Activated CD4-positive, alpha-beta T cell treated with anti-CD3 and anti-CD28 coated beads, Interleukin-2, Interleukin-4, amounts not matched to agents 100 ng/mL and 50 ng/mL, durations not matched to agents 16 hours and 8 hours (primary cell): ENCODE measurements around the gene ELMO1.
A peak's percentile ranks its signal among the peaks of the same experiment; 100 is the strongest.

Source experiments
- DNase-seq: peaks from one replicate; pipeline ENCODE4 v3.0.0-alpha.2; 2020; ENCODE audit warnings: low spot score

The ELMO1 gene, protein sequence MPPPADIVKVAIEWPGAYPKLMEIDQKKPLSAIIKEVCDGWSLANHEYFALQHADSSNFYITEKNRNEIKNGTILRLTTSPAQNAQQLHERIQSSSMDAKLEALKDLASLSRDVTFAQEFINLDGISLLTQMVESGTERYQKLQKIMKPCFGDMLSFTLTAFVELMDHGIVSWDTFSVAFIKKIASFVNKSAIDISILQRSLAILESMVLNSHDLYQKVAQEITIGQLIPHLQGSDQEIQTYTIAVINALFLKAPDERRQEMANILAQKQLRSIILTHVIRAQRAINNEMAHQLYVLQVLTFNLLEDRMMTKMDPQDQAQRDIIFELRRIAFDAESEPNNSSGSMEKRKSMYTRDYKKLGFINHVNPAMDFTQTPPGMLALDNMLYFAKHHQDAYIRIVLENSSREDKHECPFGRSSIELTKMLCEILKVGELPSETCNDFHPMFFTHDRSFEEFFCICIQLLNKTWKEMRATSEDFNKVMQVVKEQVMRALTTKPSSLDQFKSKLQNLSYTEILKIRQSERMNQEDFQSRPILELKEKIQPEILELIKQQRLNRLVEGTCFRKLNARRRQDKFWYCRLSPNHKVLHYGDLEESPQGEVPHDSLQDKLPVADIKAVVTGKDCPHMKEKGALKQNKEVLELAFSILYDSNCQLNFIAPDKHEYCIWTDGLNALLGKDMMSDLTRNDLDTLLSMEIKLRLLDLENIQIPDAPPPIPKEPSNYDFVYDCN

DNA sequence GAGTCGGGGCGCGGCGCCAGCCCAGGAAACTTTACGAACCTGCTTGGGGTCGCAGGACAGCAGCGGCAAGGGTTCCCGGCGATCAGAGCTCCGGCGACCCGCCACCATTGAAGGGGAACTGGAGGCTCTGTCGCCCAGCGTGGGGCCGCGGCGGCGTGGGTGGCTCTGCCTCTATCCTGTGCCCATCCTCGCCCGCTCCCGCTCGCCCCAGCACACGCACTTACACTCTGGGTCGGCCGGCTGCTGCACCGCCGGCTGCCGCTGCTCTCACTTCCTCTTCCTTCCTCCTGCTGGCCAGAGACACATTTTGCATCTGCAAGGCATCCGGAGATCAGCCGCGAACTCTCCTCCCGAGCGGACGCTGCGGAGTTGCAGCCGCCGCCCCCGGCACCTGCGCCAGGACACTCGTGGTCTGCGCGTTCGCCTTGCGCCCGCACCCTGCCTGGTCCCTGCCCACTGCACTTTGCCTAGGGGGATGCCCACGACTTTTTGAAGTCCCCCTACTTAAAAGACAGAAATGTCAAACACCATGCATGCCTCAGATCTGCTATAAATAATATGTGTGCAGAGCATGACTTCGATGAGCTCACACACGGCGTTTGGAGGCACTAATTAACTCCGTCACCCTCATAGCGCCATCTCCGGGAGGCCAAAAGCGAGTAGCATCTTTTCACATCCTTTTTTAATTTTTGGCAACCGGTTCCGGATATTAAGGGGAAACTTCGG, at the start of gene ELMO1:
ELMO1 (minus strand) TSS at position 229 of the 726 bp plus-strand sequence. CDS start 106,174 bp downstream, outside the sequence.
- peak; percentile 86 for DNase-seq

DNA sequence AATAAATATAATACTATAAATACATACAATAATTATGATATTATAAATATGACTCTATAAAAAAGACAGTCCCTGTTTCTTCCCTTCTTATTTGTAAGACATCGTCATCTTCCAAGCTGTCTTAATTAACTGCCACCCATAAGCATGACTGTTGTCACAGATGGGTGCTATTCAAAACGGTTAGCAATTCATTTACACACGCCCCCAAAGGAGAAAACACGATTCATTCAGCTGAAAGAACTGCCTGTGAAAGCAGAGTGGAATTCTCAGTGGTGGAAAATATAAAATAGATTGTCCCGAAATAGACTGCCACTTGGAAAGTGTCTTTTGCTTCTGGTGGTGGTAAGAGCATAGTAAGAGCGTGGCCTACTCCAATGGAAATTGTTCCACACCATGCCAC, 48.9 kb upstream of the ELMO1 start:
- DNase-seq = no peak

DNA sequence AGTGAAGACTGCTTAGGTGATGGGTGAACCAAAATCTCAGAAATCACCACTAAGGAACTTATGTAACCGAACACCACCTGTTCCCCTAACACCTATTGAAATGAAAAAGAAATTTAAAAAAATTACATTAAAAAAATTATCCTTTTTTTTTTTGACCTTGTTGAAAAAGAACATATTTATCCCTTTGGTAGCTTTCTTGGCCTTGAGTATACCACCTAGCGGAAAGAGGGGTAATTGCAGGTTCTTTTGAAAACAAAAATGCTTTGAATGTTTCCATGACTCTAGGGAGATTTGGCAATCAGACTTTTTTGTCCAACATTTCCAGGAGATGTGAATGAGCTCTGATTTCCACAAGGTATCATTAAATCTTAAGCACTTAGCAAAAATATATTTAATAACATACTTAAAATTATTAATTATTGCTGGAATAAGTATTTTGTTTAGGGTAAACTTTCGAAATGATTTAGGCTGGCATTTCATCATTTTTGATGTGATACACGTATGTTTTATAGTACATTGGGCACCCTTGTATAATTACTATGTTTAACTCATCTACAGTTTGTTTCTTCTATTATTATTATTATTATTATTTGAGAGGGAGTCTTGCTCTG, 47.0 kb upstream of the ELMO1 start:
- peak; percentile 47 for DNase-seq

DNA sequence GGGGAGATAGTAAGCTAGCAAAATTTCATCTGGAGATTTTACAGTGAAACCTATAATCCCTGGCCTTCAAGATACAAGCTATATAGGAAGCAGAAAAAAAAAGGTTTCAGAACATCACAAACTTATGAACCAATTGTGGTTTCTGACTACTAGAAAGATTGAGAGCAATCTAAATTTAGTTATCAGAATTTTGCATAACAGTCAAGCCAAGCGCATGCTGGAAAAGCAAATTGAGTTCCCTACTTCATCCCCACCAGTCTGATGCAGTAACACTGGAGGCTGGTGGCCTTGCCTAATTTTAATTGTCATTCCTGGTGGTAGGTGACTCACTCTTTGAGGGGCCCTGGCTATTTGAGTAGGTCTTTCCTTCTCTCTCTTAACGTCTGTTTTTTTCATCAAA, 46.3 kb upstream of the ELMO1 start:
- no peak for DNase-seq

DNA sequence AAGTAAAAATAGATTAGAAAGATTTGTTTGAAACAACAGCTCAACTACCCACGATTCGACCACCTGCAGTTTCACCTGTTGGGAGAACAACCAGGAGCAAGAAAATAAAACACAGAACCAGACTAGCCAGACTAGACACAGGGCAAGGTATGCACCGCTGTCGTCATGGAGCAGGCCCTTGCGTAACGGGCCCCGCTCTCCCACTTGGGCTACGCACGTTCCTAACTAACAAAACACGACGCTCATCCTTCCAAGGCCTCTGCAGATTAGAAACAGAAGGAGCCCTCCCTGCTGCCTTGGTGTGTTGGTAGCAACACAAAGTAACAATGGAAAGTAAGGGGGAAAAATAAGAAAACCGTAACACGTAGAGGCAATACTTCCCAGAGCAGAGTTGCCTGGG, 45.1 kb upstream of the ELMO1 start:
- DNase-seq = no peak

DNA sequence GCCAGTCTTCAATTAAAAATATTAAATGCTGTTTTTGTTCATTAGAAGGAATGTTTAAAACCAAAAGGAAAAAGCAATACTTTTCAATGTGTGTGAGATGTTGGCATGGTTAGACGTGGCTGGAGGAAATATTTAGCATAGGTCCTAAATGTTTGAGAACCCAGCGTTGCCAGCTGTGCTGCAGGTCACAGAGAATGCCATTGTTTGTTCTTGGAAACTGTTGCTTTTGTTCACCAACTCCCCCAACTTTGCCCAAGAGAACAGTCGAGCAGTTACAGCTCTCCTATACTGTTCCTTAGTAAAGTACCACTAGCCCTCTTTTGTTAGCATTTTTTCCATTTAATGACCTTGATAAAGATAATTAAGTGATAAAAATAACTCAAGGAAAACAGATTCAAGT, 44.5 kb upstream of the ELMO1 start:
- DNase-seq = no peak

DNA sequence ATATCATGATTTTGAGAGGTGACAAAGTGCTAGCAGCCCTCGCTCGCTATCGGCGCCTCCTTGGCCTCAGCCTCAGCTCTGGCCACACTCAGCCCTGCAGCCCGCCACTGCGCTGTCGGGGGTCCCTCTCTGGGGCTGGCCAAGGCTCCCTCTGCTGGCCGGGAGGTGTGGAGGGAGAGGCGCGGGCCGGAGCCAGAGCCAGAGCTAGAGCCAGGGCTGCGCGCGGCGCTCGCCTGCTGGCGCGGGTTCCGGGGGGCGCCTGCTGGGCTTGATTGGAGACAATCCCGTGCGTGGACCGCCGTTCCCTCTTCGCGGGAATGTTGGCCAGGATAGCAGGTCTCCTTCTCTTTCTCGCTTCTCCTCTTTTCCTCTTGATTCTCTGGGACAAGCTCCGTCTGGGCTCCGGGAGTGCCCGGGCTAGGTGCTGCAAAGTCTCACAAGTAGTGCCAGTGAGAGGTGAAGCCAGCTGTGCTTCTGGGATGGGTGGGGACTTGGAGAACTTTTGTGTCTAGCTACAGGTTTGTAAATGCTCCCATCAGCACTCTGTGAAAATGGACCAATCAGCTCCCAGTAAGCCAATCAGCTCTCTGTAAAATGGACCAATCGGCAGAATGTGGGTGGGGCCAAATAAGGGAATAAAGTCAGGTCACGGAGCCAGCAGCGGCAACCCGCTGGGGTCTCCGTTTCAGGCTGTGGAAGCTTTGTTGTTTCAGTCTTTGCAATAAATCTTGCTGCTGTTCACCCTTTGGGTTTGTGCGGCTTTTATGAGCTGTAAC, 43.4 kb upstream of the ELMO1 start:
- DNase-seq = no peak

DNA sequence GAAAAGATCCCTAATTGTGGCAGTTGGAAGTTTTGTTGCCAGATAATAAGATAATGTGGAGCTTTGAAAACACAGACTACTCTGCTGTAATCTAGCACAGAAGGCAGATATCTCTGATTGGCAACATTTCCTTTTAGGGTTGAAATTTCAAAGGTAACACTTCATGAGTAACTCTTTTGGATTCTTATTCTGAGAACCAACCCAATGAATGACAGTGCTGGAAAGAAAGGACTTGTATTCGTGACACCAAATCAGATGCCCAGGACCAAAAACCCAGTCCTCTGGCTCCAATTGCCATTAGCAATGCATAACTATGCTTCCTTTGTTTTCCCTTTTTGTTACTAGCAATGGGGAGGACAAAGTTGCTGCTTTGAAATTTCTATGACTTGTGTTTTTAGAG, 41.0 kb upstream of the ELMO1 start:
- no peak for DNase-seq

DNA sequence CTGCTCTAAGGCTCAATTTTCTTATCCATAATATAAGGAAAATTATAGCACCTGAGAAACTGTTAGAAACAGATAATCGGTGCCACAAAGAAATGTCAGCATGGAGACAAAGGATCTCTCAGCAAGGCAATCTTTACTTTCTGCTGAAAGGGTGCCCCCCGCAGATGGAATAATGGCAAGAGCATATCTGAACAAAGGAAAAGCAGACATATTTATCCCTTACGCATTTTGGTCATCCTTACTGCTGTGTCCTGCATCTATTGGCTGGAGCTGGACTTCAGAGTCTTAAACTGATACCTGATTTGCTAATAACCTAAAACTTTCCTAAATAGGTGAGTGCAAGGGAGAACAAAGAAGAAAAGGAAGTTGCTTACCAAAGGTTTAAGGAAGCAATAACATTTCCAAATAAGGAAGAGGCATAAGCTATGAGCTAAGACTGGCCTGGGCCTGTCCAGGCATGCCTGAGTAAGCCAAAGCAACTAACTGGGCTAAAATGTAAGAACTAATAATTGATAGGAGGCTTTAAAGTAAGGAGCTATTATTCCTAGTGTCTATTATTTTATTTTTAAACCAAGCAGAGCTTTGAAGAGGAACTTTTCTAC, 39.6 kb upstream of the ELMO1 start:
- no peak for DNase-seq

DNA sequence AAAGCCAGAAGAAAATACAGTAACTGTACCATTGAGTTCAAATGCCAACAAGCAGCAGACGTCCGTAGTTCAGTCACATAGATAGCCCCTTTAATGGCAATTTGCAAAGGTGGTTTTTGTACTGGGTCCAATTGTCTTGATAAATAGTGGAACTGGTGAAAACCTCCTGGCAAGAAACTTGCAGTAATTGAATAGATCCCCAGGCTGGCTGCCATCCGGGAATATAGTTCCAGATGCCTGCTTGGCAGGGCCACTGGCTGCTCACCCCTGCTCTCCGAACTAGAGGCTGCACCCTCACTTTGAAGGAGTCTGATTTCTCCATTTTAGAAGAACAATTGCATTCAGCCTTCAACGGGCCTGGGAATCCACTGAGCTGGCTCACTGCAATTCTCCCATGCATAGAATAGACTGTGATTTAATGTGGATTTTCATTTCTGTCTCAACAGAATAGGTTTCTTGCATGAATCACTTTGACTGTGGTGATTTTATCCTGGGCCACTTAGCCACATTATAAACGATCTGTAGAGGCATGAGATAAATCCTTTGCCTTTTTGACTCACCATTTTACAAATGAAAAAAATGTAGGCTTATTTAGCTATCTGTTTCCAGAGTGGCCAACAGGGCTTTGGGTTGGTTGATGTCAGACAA, 35.9 kb upstream of the ELMO1 start:
- no peak for DNase-seq

DNA sequence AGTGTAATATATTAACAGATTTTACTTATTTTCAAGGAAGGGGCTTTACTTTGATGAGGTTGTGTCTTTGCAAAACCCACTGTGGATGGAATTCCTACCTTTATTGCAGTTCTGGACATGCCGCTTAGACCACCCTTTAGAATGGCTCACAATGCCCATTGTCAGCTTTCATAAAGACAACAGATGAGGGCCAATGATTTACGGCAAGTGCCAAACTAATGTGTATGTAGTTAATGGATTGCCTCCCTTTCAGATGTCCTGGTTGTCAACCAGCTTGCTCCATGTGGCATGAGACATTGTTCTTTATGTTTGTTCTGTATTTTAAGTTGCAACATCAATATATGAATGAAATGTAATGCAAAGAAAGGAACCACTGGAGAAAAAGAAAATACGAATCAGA, 35.0 kb upstream of the ELMO1 start:
- DNase-seq = no peak

DNA sequence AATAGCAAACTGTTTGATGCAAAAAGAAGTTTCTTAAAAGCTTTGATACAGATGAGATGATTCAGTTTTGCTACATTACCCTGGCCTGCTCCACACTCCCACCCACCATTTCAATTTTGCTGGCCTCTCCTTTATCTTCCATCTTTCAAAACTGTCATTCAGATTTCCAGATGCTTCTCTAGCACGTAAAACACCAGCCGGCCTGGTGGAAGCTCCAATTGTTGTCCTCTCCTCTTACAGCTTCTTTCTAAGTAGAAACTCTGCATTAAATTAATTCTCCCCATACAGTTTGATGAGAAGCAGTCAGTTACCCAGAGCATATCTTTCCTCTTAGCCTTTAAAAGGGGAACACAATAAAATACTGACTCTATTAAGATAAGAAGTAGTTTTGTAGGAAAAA, 34.3 kb upstream of the ELMO1 start:
- no peak for DNase-seq

DNA sequence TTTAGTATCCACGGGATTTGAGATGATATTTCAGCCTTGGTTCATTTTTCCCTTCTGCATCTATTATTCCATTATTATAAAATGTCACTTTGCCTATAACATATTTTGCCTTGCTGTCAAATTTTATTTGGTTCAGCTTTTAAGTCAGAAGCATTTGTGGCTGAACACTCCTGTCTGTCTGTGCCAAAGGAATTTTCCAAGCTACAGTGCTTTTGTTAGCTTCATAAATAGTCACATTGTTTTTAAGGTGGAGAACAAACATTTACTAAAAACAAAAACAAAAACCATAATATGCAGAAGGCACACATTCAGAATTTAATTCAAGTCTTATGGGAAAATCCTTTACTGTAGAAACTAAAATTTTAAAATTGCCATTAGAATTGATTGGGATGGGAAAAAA, 33.8 kb upstream of the ELMO1 start:
- DNase-seq = no peak

DNA sequence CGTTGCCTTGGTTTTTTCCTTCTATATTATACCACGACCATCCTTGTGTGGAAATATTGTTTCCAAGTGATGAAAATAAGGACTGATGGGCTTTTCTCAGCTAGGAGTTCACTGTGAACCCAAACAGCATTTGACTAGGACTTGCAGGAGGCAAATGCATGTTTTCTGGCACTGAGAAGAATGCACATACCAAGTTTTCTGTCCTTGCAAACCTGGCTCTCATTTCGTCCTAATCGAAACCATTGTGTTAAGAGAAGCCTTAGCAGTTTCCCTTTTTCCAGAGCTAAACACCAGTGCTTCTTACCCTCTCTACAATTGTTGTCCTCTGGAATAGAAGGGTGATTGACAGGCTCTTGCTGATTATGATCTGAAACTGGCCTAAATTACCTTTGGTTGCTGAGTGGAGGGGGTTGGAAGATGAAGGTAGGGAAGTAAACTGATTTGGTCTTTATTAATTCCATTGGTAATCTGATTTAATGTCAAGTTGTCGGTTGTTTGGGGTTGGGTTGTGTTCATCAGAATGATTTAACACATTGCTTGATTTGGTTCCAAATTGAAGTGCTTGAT, 33.1 kb upstream of the ELMO1 start:
- no peak for DNase-seq

DNA sequence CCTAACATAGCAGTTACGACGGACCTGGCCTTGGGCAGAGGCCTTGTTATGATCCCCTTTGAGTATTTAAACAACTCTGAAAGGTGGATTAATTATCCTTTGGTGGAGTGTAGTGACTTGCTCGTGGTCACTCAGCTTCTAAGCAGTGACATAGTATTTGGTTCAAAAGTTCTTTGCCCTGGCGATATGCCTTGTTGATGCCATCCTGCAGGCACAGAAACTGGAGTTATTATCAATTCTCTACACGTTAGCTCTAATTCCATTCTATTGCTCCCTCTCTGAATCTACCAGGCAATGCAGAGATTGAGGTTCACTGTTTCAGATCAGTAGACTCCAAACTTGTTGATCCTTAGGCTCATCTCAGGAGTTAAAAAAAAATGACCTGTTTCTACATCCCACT, 32.5 kb upstream of the ELMO1 start:
- DNase-seq = no peak

DNA sequence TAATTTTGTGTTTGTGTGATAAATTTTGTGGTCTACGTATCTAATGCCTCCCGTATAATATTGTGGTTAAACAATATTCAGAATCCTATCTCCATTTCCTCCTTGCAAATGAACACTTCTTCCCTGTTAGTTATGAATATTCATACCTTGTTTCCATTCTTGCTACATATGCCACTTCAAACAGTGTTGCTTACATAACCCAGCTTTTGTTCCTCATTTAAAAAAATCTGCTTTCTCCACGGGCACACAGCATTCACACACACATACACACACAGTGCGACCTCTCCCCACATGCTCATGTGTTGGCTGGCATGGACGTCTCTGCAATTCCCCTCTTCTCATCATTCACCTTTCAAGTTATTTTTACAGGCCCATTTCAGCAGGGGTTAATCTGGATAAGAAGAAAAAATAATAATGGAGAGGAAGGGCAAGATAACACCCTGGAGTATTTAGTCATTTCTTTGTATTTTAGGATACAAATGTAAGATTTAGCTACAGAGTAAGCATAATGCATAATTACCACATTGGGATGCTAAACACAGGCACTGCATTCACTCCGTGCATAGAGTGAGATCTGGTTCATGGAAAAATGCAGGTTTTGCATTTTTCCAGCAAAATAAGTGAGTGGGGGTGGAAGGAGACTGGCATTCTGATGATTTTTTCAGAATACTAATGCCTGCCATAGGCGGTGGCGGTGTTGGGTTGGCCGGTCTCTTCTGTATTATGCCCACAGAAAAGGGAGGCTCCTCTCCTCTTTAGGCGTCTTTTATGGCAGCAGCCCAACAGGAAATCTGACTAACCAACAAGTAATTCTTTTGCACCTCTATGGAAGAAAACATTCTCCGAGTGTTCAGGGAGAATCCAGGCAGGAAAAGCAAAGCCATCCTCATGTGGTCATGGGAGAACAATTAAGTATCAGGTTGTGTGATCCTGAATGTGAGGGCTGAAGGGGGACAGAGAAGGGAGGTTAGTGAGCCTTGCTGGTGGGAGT, 31.7 kb upstream of the ELMO1 start:
- DNase-seq = no peak

DNA sequence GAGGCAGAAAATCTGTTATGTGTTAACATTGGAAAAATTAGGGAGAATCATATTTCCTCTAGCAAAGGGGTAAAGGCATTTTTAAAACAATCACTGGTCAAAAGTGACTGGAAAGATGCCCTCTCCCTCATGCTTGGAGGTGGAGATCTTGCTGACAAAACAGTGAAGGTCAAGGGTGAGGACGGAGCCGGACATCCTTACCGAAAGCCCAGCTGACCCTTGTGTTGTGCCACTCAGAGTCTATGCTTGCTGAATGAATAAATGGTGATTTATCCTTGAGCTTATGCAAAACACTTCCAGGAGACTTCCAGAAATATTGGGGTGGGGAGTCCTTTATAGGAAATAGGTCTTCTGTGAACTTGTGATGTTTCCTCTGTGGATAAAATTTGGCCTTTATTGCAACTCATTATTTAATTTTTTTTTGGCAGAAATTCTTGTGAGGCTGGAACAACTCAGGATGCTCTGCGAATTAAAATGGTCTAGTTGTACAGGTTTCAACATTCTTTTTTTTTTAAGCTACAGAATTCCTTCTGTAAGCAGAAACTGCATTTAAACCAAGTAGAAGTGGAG, 28.3 kb upstream of the ELMO1 start:
- no peak for DNase-seq

DNA sequence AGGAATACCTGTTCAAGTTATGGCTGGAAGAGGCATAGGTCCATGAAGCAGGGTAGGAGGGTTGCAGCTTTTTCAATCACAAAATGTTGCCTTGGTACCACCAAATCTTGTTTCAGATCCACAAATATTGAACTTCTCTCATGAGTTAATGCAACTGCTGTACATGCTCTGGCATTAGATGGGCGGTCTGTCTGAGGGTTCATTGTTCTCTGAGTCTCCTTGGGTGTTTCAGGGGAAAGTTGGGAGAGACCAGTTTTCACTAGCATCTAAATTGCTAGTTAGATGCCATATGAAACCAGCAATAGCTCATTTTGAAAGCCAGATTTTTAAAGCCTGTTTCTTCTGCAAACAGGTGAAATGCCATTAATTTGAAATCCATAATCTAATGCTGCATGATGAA, 27.8 kb upstream of the ELMO1 start:
- no peak for DNase-seq

DNA sequence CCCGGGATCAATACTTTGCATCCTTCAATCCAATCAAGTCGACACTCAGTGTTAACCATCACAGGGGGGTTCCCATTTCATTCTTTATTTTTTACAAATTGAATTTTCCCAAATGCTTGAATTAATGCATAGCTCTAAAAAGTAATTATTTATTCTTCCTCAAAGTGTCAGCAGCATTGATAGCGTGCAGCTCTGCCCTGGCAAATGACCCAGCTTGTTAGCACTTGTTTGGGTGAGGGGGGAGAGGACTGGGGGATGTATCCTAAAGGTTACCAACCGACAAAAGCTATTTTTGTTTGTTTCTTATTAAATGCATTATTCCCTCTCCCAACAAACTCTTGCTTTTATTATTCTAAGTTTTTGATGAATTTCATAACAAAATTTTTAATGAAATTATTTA, 27.0 kb upstream of the ELMO1 start:
- no peak for DNase-seq
